Neural cell (in vitro differentiated cells): ENCODE results near the gene NARF. TPM values are rescaled to one million over a fixed set of nuclear protein-coding genes. Genes with fewer than 3 reads are reported as not detected.

ENCODE experiments used
- H2AFZ ChIP-seq: fragments of 200-600, 300-800 bp; sonication (generic), shearing (Covaris generic); 2 replicates; pipeline ENCODE4 v1.6.0; 2014; ENCODE audit warnings: low read depth, mild to moderate bottlenecking, antibody characterized with exemption, low read length, moderate library complexity
- H3F3A ChIP-seq: fragments of 200-600 bp; shearing (Covaris generic); 2 replicates; pipeline ENCODE4 v1.6.1; 2016; ENCODE audit warnings: mild to moderate bottlenecking, moderate library complexity, mixed read lengths, antibody characterized with exemption, low read length; ENCODE audit not compliant: insufficient read depth, poor library complexity, severe bottlenecking
- H3K27ac ChIP-seq: fragments of 200-600, 300-800 bp; sonication (generic), shearing (Covaris generic); 2 replicates; pipeline ENCODE4 v1.5.1; 2014; ENCODE audit warnings: mild to moderate bottlenecking, low read length, moderate library complexity
- H3K27me3 ChIP-seq: fragments of 300-800, 200-600 bp; sonication (generic), shearing (Covaris generic); 2 replicates; pipeline ENCODE4 v1.6.0; 2014; ENCODE audit warnings: mild to moderate bottlenecking, low read depth, low read length, moderate library complexity; ENCODE audit not compliant: insufficient read depth
- H3K36me3 ChIP-seq: fragments of 300-800, 200-600 bp; sonication (generic), shearing (Covaris generic); 2 replicates; pipeline ENCODE4 v1.5.1; 2014; ENCODE audit warnings: mild to moderate bottlenecking, antibody characterized with exemption, low read length, moderate library complexity; ENCODE audit not compliant: insufficient read depth
- H3K4me2 ChIP-seq: fragments of 300-800, 200-600 bp; sonication (generic), shearing (Covaris generic); 2 replicates; pipeline ENCODE4 v1.6.0; 2014; ENCODE audit warnings: mild to moderate bottlenecking, low read length
- H3K4me3 ChIP-seq: fragments of 300-800, 200-600 bp; sonication (generic), shearing (Covaris generic); 2 replicates; pipeline ENCODE4 v1.5.1; 2014; ENCODE audit warnings: mild to moderate bottlenecking, low read length, moderate library complexity
- H3K79me2 ChIP-seq: fragments of 200-600 bp; shearing (Covaris generic); replicated peaks from 2 replicates; pipeline ENCODE4 v1.6.0; 2014; ENCODE audit warnings: mild to moderate bottlenecking, low read length, moderate library complexity; ENCODE audit not compliant: insufficient read depth
- H3K9ac ChIP-seq: fragments of 300-800, 200-600 bp; sonication (generic), shearing (Covaris generic); 2 replicates; pipeline ENCODE4 v1.6.1; 2016; ENCODE audit warnings: mild to moderate bottlenecking, low read length, mixed read lengths
- H3K9me2 ChIP-seq: fragments of 200-600 bp; shearing (Covaris generic); 2 replicates; pipeline ENCODE4 v1.6.1; 2016; ENCODE audit warnings: mild to moderate bottlenecking, low read length, mixed read lengths; ENCODE audit not compliant: insufficient read depth
- H3K9me3 ChIP-seq: fragments of 200-600, 300-800 bp; sonication (generic), shearing (Covaris generic); 2 replicates; pipeline ENCODE4 v1.6.1; 2016; ENCODE audit warnings: mild to moderate bottlenecking, mixed run types, low read length, moderate library complexity, mixed read lengths
- H4K20me1 ChIP-seq: fragments of 200-600 bp; shearing (Covaris generic); 2 replicates; pipeline ENCODE4 v1.6.1; 2016; ENCODE audit warnings: mild to moderate bottlenecking, mixed run types; ENCODE audit not compliant: insufficient read depth
- CTCF ChIP-seq: fragments of 450-650 bp; IDR thresholded peaks from 2 replicates; pipeline ENCODE4 v1.5.1; 2014; ENCODE audit warnings: antibody characterized with exemption, mild to moderate bottlenecking, moderate library complexity; ENCODE audit not compliant: poor library complexity, severe bottlenecking
- EP300 ChIP-seq: fragments of 450-650 bp; conservative IDR thresholded peaks from 2 replicates; pipeline ENCODE4 v1.6.1; 2014; ENCODE audit warnings: antibody characterized with exemption, mild to moderate bottlenecking, moderate library complexity; ENCODE audit not compliant: poor library complexity, severe bottlenecking
- EZH2 ChIP-seq: fragments of 200-600, 300-800 bp; shearing (Covaris generic), sonication (generic); IDR thresholded peaks from 2 replicates; pipeline ENCODE4 v1.6.1; 2014; ENCODE audit warnings: antibody characterized with exemption, low read length, borderline replicate concordance, mild to moderate bottlenecking; ENCODE audit not compliant: insufficient read depth, poor library complexity, severe bottlenecking
- MXI1 ChIP-seq: fragments of 450-650 bp; conservative IDR thresholded peaks from 2 replicates; pipeline ENCODE4 v1.6.1; 2014; ENCODE audit warnings: antibody characterized with exemption, mild to moderate bottlenecking; ENCODE audit not compliant: poor library complexity, severe bottlenecking
- POLR2AphosphoS5 ChIP-seq: IDR thresholded peaks from 2 replicates; pipeline ENCODE4 v1.6.1; 2012
- RAD21 ChIP-seq: fragments of 450-650 bp; conservative IDR thresholded peaks from 2 replicates; pipeline ENCODE4 v1.6.1; 2014; ENCODE audit warnings: antibody characterized with exemption, mild to moderate bottlenecking, moderate library complexity
- REST ChIP-seq: IDR thresholded peaks from 2 replicates; pipeline ENCODE4 v1.6.1; 2012; ENCODE audit warnings: borderline replicate concordance
- SMC3 ChIP-seq: fragments of 450-650 bp; conservative IDR thresholded peaks from 2 replicates; pipeline ENCODE4 v1.6.1; 2014; ENCODE audit warnings: antibody characterized with exemption, mild to moderate bottlenecking, moderate library complexity; ENCODE audit not compliant: poor library complexity
- TAF1 ChIP-seq: IDR thresholded peaks from 2 replicates; pipeline ENCODE4 v1.6.1; 2012; ENCODE audit warnings: low read depth
- polyA plus RNA-seq: library from polyadenylated mRNA; depleted of rRNA; stranded (reverse); fragments of >200 nt; gene quantifications from 2 replicates; pipeline ENCODE4 v1.2.3, GENCODE V29; 2014

The NARF gene
- polyA plus RNA-seq, 1 donor from 2014 or later: 243 TPM

- H3F3A ChIP-seq: no peaks in the 10 kb centered on the region
- H3K4me2 ChIP-seq: no peak overlapping the region
- no peaks in the 10 kb centered on the region for H3K9me2 ChIP-seq
- no peak overlapping the region for H3K4me3 ChIP-seq
- H3K36me3 ChIP-seq: peaks cover 5% of the 10 kb centered on the region
- H3K79me2 ChIP-seq: no peaks in the 10 kb centered on the region
- H4K20me1 ChIP-seq: no peaks in the 10 kb centered on the region
- no peak overlapping the region for H3K27ac ChIP-seq
- H3K9me3 ChIP-seq: no peaks in the 10 kb centered on the region
- no peak overlapping the region for H2AFZ ChIP-seq
- H3K27me3 ChIP-seq: no peaks in the 10 kb centered on the region
- TF ChIP-seq RAD21: no peak
- no peak for TF ChIP-seq TAF1
- no peak for TF ChIP-seq REST
- TF ChIP-seq POLR2AphosphoS5: no peak
- TF ChIP-seq EP300: no peak
- TF ChIP-seq CTCF: no peak
- no peak for TF ChIP-seq SMC3
- no peak for TF ChIP-seq MXI1
- no peak for TF ChIP-seq EZH2
- H3K9ac ChIP-seq: no peak overlapping the region
These were observed 24.7 kb downstream of the NARF start for GRCh38 chr17:82483204-82483660.

DNA sequence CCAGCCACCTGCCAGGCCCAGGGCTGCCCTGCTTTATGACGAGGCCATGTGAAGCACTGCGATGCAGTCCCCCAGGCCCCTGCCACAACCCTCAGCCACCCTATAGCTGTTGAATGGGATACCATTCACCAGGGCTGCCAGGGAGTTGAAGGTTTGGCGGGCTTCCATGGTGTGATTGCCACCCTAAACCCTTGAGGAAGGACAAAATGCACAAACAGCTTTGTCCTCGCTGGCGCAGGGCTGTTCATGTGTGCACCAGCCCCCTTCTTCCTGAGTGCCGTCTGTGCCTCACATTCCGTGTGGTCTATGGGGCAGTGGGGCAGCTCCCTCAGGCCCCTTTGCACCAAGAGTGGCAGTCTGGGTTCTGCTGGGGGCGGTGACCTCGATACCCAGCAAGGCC, 25.3 kb downstream of the NARF start:
- Histone ChIP-seq H2AFZ (no peak overlapping the region), H3K27ac (no peak overlapping the region), H3K4me3 (no peak overlapping the region), H3K27me3 (no peaks in the 10 kb centered on the region), H3K4me2 (no peak overlapping the region), H3K9me2 (no peaks in the 10 kb centered on the region), H3K36me3 (peaks cover 5% of the 10 kb centered on the region), H3K79me2 (no peaks in the 10 kb centered on the region), H3K9ac (no peak overlapping the region), H3K9me3 (no peaks in the 10 kb centered on the region), H3F3A (no peaks in the 10 kb centered on the region), H4K20me1 (no peaks in the 10 kb centered on the region)
- TF ChIP-seq EZH2 (no peak), REST (no peak), CTCF (no peak), EP300 (no peak), RAD21 (no peak), SMC3 (no peak), TAF1 (no peak), POLR2AphosphoS5 (no peak), MXI1 (no peak)
